Kidney (tissue), 14 donors: ENCODE data around the gene TBC1D2. TPM values are rescaled to one million over a fixed set of nuclear protein-coding genes. Genes with fewer than 3 reads are reported as not detected.

Experiments used
- DNase-seq, 5 donors: peaks; one replicate each; pipeline ENCODE4 v3.0.0-alpha.2; 2013 to 2020
- FAIRE-seq: peaks from 2 replicates; lab custom pipeline; 2012; peaks lifted over from hg19 to GRCh38; lab: Jason Lieb, UNC
- H3K27ac ChIP-seq, 2 donors: one replicate each; pipeline ENCODE4 v1.7.0; 2013; ENCODE audit warnings: low read depth in 2 of 2, low read length in 2 of 2, inconsistent platforms in 1 of 2
- H3K27me3 ChIP-seq: one replicate; pipeline ENCODE4 v1.7.1; 2013; ENCODE audit warnings: low read length, inconsistent platforms; ENCODE audit not compliant: control insufficient read depth, insufficient read depth
- H3K36me3 ChIP-seq, 3 donors: one replicate each; pipeline versions ENCODE4 v1.7.0 to v1.7.1; 2013; ENCODE audit warnings: low read length in 3 of 3, control low read depth in 1 of 3, inconsistent platforms in 1 of 3; ENCODE audit not compliant: insufficient read depth in 3 of 3, control insufficient read depth in 2 of 3
- H3K4me1 ChIP-seq, 3 donors: one replicate each; pipeline versions ENCODE4 v1.7.0 to v1.7.1; 2013; ENCODE audit warnings: low read length in 3 of 3, inconsistent platforms in 1 of 3, low read depth in 1 of 3; ENCODE audit not compliant: control insufficient read depth in 2 of 3, insufficient read depth in 2 of 3
- H3K4me3 ChIP-seq, 3 donors: one replicate each; pipeline versions ENCODE4 v1.7.0 to v1.8.1; 2013; ENCODE audit warnings: low read length in 3 of 3, control low read depth in 1 of 3, inconsistent platforms in 1 of 3
- H3K9ac ChIP-seq, 3 donors: one replicate each; pipeline versions ENCODE4 v1.7.0 to v1.7.1; 2013; ENCODE audit warnings: low read length in 3 of 3, control low read depth in 1 of 3, inconsistent platforms in 1 of 3
- H3K9me3 ChIP-seq, 3 donors: one replicate each; pipeline versions ENCODE4 v1.7.0 to v1.7.1; 2013; ENCODE audit warnings: low read length in 3 of 3, control low read depth in 1 of 3, inconsistent platforms in 1 of 3; ENCODE audit not compliant: control insufficient read depth in 2 of 3, insufficient read depth in 1 of 3
- CTCF ChIP-seq: IDR thresholded peaks from 3 replicates; pipeline ENCODE4 v1.5.1; 2012; ENCODE audit warnings: mild to moderate bottlenecking, moderate library complexity, borderline replicate concordance; ENCODE audit not compliant: insufficient read depth; ENCODE audit errors: extremely low read depth
- intact Hi-C: fragments of 100-400 bp; cut with DNase I; formaldehyde crosslinking; loops from one replicate; pipeline ENCODE4 v1.11.1; 2022
- polyA plus RNA-seq: library from polyadenylated mRNA; stranded (reverse); fragments of 350-450 nt; fragmentation: Illumina TruSeq; extraction: RNeasy Lipid Tissue Mini Kit (QIAGEN cat#74804); gene quantifications from one replicate; pipeline ENCODE4 v1.2.3, GENCODE V29; 2014; ENCODE audit warnings: low read depth, low replicate concordance; ENCODE audit not compliant: insufficient read depth
- total RNA-seq: library from RNA; stranded (reverse); fragmentation: NEBNext Ultra II Directional; extraction: Animal tissue kit (Norgen Biotek cat#: 25700); gene quantifications from one replicate; pipeline ENCODE4 v1.2.1, GENCODE V29; 2021
- donor health status: control.
- donor health status: control.
- donor health status: control.
- donor health status: control.
- donor health status: control.
- donor health status: DM: yes; HTN: yes; CAD: no.
- donor health status: Normal renal cell carcinoma (clear cell type).

The TBC1D2 gene
- total and polyA plus RNA-seq, 2 donors from 2014 or later = 7.7 to 19.6 TPM

GRCh38 chr9:98220911-98221310 is 34.5 kb downstream of the TBC1D2 start:
- Histone ChIP-seq H3K36me3 (no peaks in the 10 kb centered on the region), H3K9me3 (no peaks in the 10 kb centered on the region), H3K4me3 (no peak overlapping the region), H3K27ac (no peak overlapping the region), H3K4me1 (no peaks in the 10 kb centered on the region), H3K9ac (no peak overlapping the region), H3K27me3 (no peaks in the 10 kb centered on the region)
- no peak for TF ChIP-seq CTCF
- FAIRE-seq (no peak), DNase-seq (peak in 1 of 5 donors; percentile 55)
- intact Hi-C loops = no loop called here

GRCh38 chr9:98219794-98220370 is 35.6 kb downstream of the TBC1D2 start:
- FAIRE-seq = no peak
- H3K36me3 ChIP-seq = no peaks in the 10 kb centered on the region
- no peak overlapping the region for H3K9ac ChIP-seq
- no peak overlapping the region for H3K4me3 ChIP-seq
- H3K9me3 ChIP-seq = no peaks in the 10 kb centered on the region
- intact Hi-C loops = no loop called here
- TF ChIP-seq CTCF = no peak
- peak in 1 of 5 donors; percentile 22 for DNase-seq
- H3K27ac ChIP-seq = no peak overlapping the region
- no peaks in the 10 kb centered on the region for H3K4me1 ChIP-seq
- H3K27me3 ChIP-seq = no peaks in the 10 kb centered on the region

- no peak for TF ChIP-seq CTCF
- H3K4me1 ChIP-seq = no peaks in the 10 kb centered on the region
- DNase-seq (no peak), FAIRE-seq (no peak)
- no peaks in the 10 kb centered on the region for H3K9me3 ChIP-seq
- no peaks in the 10 kb centered on the region for H3K36me3 ChIP-seq
- no peak overlapping the region for H3K27ac ChIP-seq
- no peak overlapping the region for H3K9ac ChIP-seq
- H3K27me3 ChIP-seq = no peaks in the 10 kb centered on the region
- intact Hi-C loops = no loop called here
- no peak overlapping the region for H3K4me3 ChIP-seq
Measured at GRCh38 chr9:98219364-98219716, 36.1 kb downstream of the TBC1D2 start.
